HG03378 (cell line): Measurements from ENCODE around the gene ZBTB8OS.
"Not testable (repeated sequence)": the region's sequence is repeated elsewhere in the genome, so short reads cannot be mapped to it uniquely, and the experiment has no call there.

ENCODE experiments used
- ATAC-seq: cut with Tn5 transposase; IDR thresholded peaks from one replicate; pipeline ENCODE4 v1.9.1; 2021; ENCODE audit warnings: mild to moderate bottlenecking, moderate library complexity; ENCODE audit not compliant: unreplicated experiment

Gene ZBTB8OS

DNA sequence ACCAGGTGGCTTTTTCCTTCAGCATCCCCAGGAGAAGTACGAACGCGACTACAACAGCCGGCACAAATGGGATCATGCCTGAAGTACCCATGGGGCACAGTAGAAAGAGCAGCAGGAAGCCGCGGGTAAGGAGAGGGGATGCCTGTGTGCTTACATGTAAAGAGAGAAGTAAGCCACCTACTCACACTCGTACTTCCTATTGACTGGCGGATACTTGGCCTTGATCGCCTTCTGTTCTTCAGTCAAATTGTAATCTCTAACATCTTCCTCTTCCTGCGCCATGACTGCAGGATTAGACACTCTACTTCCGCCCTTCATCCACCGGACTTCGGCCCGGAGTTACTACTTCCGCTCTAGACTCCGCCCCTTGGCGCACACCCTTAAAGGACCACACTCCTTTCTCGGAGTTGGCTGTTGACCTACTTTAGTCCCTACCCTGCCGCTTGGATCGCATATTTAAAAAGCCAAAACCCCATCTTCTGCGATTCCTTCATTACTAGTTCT is at the start of gene ZBTB8OS:
TSS of gene ZBTB8OS (minus strand) at position 303 of the 504 bp plus-strand sequence. CDS start at position 282, 21 bp downstream.
- ATAC-seq: peak; percentile 68

DNA sequence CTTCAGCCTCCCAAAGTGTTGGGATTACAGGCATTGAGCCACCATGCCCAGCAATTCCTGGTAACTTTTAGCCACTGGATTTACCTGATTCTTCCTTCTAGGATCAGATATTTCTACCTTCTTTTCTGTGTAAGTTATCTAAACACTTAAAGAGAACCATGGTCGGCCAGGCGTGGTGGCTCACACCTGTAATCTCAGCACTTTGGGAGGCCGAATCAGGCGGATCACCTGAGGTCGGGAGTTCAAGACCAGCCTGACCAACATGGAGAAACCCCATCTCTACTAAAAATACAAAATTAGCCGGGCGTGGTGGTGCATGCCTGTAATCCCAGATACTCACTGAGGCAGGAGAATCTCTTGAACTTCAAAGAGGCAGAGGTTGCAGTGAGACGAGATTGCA is 46.6 kb upstream of the ZBTB8OS start:
- ATAC-seq: not testable (repeated sequence)

DNA sequence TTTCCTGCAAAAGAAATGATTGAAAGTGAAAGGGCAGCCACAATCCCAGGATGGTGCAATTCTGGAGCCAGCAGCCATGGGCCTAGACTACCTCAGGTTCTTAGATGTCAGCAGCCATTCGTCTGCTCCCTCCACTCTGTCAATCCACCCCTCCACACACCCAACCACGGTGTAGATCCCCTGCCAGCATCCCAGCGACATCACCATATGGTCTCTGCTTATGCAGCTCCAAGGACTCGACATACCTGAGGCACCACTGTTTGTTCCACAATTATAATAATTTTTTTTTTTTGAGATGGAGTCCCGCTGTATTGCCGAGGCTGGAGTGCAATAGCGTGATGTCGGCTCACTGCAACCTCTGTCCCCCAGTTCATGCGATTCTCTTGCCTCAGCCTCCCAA is 45.7 kb upstream of the ZBTB8OS start:
- no peak for ATAC-seq

DNA sequence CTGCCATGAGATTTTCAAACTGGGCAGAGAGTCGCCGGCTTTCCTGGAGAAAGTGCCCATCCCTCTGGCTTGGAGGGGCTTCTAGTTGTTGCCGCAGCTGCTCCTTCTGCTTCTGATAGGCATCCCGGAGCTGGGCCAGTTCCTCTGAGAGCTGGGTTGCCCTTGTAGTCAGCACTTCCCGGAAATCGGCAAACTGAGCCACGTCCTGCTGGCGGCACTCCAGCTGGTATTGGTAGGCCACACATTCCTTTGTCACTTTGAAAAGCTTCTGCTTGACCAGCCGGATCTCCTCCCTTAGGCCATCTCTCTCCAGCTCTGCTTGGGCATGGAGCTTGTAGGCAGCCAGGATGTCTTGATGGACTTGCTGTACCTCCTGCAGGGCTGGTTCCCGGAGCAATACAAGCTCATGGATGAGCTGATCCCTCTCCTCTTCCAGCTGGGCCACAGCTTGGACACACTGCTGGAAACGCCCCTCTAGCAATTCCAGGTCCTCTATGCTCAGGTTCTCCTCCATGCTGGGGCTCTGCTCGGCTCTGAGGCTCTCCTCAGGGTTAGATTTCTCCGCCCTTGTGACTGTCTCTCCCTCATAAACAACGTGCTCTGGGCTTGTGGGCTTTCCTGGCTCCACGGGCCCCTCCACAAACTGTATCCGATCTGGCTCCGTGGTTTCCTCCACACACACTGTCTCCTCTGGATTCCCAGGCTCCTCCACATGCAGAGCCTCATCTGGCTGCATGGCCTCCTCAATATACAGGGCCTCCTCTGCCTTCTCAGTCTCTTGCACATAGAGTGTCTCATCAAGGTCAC is 45.0 kb upstream of the ZBTB8OS start:
- no peak for ATAC-seq

DNA sequence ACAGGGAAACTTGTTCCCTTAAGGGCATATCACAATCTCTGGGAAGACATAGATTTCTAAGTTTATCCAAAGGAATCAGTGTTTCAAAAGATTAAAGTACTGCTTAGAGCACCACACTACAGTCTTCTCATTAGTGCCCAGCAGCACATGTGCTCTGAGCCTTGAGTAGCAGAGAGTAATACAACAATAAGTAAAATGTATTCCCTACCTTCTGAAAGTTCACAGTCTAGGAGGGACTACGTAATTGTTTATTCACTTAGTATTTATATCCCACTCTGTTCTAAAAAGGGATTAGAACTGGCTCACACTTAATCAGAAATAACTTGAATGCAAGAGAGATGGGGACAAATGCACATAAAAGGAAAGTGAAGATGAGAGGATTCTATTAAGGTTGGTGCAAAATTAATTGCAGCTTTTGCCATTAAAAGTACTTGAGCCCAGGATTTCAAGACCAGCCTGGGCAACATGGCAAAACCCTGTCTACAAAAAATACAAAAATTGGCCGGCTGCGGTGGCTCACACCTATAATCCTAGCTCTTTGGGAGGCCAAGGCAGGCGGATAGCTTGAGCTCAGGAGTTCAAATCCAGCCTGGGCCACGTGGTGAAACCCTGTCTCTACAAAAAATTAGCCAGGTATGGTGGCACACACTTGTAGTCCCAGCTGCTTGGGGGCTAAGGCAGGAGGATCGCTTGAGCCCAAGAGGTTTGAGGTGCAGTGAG is 43.3 kb upstream of the ZBTB8OS start:
- no peak for ATAC-seq

DNA sequence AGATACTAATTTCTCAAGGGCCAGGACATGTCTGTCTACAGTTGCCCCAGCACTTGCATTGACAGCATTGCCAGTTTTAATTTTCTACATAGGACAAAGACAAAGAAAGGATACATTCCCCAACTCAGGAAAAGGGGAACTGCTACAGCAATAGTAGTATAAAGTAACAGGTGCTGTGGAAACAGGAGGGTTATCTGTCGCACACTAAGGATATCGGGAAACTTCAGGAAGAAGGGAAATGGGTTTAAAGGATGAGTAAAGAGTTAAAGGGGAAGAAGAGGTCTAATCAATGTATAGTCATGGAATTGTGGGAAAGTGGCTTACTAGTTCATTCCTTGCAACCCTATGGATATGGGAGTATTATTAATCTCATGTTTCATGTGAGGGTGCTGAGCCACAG is 36.0 kb upstream of the ZBTB8OS start:
- no peak for ATAC-seq

DNA sequence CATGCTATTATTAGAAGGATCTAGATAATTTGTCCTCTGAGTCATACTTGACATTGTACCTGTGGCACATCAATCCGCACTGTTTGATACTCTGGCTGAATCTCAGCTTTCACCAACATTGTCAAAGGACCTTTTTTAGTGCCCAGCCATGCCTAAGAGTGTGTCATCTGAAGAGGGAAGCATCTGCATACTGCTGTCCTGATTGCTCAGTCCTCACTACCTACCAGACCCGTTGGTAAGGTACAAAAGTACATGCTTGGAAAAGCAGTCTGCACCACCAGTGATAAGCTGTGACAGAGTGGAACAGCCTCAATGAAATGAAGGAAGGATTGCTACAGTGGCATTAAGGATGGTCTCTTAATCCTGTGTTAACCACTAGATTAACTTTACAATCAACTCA is 35.1 kb upstream of the ZBTB8OS start:
- no peak for ATAC-seq

DNA sequence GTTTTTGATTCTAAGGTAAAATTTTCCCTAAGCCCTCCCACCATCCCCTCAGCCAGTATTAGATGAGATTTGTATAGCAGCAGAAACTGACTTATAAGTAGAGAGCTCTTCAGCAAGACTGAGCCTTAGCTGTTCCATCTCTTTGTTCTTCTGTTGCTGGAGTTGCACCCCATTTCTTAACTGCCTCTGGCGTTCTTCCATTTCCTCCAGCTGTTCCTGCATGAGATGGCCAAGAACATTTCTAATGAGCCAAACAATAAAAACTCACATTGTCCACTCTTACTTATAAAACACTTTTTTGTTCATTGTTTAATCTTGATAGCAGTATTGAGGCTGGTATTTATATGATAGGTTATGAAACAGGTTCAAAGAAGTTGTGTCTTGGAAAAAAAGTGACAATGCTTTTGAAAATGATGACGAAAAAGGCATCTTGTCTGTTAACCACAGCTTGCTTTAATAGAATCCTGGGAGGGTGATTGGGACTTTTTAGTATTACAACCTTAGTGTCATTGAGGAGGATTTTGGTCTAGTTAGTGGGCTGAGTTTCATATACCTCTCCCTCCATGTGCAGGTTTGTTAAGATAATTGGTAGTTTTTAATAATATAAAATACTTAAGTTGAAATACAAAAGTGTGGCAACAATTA is 33.9 kb upstream of the ZBTB8OS start:
- no peak for ATAC-seq

DNA sequence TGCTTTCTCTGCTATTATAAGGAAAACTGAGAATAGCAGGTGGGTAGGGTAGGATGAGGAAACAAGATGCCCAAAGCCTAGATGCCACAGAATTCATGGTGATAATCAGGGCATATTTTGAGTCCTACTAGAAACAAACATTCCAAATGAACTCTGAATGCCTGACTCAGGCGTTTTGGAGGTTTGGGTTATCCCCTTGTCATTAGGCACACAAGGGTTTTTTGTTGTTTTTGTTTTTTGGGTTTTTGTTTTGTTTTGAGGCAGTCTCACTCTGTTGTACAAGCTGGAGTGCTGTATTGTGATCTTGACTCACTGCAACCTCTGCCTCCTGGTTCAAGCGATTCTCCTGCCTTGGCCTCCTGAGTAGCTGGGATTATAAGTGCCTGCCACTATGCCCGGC is 33.0 kb upstream of the ZBTB8OS start:
- no peak for ATAC-seq

DNA sequence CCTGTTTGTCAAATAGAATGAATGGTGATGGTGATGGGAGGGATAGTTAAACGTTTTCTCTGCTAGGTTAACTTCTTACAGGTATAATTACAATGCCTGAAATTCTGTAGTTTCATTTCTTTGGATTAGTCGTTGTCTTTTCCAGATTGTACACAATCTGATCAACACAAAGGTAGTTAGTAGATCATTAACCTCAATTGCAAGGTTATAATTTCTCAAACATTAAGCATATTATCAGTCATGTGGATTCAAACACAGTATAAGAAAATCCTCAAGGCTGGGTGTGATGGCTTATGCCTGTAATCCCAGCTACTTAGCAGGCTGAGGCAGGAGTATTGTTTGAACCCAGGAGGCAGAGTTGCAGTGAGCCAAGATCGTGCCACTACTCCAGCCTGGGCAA is 31.6 kb upstream of the ZBTB8OS start:
- no peak for ATAC-seq

DNA sequence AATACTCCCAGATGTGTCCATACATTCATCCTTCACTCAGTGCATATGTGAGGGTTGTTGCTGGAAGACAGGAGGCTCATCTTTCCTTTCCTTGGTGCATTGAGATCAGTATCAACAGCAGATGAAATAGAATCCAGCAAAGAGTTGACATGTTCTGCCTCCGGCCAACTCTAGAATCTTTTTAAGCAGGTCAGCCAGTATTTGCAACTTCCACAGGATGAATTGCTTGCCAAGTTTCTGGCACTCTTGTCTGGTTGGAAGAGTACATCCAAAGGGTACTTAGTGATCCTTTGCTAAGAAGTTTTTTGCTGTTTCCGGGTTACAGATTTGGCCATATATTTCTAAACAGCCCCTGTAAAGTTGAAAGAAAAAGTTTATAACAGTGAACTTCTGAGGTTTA is 31.2 kb upstream of the ZBTB8OS start:
- no peak for ATAC-seq

DNA sequence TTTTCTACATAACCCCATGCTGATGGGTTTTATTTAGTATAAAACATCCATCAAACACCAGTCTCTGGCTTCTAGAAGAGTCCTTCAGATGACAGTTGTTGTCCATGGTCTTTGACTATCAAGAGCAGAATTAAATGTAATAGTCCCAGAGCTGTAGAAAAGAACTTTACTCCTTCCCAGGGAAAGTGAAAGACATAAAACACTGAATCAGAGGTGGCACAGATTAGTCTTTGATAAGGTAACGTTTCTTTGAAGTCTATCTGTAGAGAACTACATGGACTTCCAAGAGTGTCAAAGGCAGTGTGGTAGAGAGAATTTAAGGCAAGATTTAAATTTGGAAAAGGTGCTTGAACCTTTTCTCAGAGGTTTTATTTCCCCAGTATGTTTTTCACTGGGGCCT is 30.3 kb upstream of the ZBTB8OS start:
- ATAC-seq: no peak

DNA sequence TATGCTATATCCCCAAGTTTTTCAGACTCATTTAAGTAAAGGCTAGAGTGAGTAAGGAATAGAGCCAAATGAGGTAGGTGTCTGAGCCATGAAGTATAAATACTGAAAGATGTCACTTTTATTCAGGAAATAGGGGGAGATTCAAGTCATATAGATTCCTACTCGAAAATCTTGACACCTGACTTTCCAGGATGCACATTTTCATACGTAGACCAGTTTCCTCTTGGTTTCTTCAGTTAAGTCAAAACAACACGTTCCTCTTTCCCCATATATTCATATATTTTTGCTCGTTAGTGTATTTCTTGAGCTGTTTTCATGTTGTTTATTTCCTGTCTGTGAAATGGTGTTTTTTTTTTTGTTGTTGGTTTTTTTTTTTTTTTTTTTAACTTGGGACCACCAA is 29.6 kb upstream of the ZBTB8OS start:
- ATAC-seq: not testable (repeated sequence)

DNA sequence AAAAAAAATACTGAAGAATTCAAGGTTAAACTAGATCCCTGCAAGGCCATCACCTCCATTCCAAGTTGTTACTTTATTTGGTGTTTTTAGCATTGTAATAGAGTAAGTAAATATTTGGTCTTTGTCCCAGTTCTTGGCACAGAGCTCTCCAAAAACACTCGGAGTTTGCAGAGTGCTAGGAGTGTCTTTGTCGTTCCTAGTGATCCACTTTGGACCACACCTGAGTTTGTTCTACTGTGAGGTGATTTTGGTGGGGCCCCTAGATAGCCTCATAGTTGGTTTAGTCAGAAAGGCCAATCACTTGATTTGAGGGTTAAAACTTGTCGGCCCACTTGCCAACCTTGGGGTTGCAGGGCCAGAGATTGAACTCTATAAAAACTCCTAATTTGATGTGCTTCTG is 26.6 kb upstream of the ZBTB8OS start:
- no peak for ATAC-seq

DNA sequence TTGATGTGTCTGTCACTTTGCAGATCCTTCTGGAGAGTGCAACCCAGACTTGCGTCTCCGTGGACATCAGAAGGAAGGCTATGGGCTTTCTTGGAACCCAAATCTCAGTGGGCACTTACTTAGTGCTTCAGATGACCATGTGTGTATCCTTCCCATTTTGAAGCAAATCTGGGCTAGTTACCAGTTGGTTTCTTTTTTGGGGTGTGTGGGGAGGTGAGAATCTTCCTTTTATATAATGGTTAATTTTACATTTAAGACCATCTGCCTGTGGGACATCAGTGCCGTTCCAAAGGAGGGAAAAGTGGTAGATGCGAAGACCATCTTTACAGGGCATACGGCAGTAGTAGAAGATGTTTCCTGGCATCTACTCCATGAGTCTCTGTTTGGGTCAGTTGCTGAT is 18.4 kb upstream of the ZBTB8OS start:
- ATAC-seq: not testable (repeated sequence)

DNA sequence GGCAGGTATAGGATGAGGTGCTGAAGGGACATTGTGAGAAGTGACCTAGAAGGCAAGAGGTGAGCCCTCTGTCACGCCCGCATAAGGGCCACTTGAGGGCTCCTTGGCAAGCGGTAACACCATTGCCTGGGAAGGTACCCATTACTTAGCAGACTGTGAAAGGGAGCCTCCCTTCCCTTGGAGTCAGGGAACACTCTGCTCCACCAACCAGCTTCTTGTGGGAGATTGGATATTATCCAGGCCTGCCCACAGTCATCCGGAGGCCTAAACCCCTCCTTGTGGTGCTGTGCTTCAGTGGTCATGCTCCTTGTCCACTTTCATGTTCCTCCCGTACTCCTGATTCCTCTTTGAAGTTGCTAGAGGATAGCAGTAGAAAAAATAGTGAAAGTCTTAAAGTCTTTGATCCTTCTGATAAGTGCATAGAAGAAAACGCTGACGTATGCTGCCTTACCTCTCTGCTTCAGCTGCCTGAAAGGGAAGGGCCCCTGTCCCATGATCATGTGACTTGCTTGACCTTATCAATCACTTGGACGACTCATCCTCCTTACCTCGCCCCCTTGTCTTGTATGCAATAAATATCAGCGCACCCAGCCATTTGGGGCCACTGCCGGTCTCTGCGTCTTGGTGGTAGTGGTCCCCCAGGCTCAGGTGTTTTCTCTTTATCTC is 16.7 kb upstream of the ZBTB8OS start:
- ATAC-seq: no peak

DNA sequence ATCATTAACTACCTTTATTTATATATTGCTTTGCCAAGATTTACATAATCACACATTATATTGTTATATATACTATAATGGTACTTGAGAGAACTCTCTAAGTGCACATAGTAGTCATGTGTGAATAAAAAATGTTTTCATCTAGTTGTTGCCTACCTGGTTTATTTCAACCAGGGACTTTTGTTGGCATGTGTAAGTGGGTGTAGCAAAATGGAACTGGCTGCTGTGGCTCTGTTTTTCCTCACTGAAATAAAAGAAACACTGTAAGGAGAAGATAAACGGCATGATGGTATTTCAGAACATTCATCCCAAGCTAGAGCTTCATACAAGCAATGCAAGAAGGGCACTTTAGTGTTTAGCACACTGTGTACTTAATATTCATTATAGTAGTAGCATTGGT is 15.6 kb upstream of the ZBTB8OS start:
- no peak for ATAC-seq

DNA sequence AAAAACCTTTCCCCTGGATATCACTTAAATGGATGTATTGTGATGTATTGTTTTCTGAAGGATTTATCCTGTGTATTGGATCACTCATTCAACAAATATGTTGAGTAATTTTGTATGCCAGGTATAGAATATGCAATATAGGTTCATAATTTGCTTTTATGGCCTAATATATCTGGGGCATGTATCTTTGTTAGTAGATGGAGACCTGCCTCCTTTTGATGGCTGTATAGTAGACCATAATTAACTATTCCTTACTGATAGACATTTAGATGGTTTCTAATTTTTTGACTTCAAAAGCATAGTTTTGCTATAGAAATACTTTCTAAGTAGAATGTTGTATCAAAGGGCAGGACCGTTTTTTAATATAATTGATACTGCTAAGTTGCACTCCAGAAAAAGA is 9.2 kb upstream of the ZBTB8OS start:
- ATAC-seq: no peak

DNA sequence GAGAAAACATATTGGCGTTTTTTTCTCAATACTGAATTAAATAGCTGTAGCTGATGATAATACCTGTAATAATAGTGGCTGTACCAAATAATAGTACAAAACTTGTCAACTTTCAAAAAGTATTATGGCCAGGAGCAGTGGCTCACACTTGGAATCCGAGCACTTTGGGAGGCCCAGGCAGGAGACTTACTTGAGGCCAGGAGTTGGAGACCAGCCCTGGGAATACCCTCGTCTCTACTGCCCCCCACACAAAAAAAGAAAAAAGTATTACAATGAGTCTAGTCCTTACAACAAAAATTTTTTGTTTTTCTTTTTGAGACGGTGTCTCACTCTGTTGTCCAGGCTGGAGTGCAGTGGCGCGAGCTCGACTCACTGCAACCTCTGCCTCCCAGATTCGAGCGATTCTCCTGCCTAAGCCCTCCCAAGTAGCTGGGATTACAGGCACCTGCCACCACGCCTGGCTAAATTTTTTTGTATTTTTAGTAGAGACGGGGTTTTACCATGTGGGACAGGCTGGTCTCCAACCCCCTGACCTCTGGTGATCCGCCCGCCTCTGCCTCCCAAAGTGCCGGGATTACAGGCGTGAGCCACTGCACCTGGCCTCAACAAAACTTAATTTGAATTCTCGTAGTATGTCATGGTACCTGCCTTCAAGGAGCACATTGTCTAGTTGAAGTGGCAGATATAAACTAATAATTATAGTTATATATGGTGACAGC is 2.1 kb upstream of the ZBTB8OS start:
- no peak for ATAC-seq

DNA sequence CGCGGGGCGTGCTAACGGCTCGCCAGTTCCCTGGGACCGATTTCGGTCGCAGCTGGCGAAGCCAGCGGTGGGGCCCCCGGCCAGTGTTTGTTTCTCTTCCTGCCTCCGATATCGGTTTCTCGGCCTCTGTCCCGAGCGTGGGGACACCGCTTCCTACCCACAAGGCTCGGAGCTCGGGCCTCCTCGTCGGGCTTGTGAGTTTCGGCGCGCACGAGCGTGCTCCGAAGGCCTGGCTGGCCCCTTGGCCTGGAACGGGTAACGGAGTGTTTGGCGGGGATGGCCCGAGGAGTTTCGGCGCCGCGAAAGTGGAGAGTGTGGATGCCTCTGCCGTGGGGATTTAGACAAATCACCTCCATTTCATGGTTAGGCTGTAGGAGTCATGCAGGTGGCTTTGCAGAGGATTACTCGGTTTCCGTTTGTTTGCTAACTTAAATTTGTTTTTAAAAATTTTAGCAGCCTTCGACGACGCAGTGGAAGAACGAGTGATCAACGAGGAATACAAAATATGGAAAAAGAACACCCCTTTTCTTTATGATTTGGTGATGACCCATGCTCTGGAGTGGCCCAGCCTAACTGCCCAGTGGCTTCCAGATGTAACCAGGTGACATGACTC is 1.2 kb upstream of the ZBTB8OS start:
- peak; percentile 22 for ATAC-seq
